ENCODE data around the gene IZUMO2.
"Not testable (repeated sequence)": the region's sequence is repeated elsewhere in the genome, so short reads cannot be mapped to it uniquely, and the experiment has no call there.

IZUMO2 gene

GRCh38 chr19:50135856-50136602, 27.1 kb downstream of the IZUMO2 start:
- DNase-seq (ENCODE audit: low spot score): not testable (repeated sequence)

- DNase-seq (ENCODE audit: low spot score): not testable (repeated sequence)
Measured at GRCh38 chr19:50134777-50135719, 28.0 kb downstream of the IZUMO2 start.

GRCh38 chr19:50133518-50134492, 29.3 kb downstream of the IZUMO2 start:
- DNase-seq (ENCODE audit: low spot score): not testable (repeated sequence)

- DNase-seq (ENCODE audit: low spot score): not testable (repeated sequence)
Measured at GRCh38 chr19:50104012-50104411, 59.1 kb downstream of the IZUMO2 start.

- DNase-seq (ENCODE audit: low spot score): not testable (repeated sequence)
Measured at GRCh38 chr19:50103405-50103804, 59.7 kb downstream of the IZUMO2 start.

All from putamen (tissue), 1 donor.